SIG-M5 treated with dmso at 0.1 percent for 504 hours (cell line): Measurements from ENCODE around the gene OR52H1.

ENCODE experiments used
- DNase-seq: peaks from one replicate; lab custom pipeline; 2025; ENCODE audit not compliant: unreplicated experiment; lab: John Stamatoyannopoulos, UW

OR52H1 gene

GRCh38 chr11:5534046-5534445, 14.3 kb downstream of the OR52H1 start:
- DNase-seq: no peak

DNA sequence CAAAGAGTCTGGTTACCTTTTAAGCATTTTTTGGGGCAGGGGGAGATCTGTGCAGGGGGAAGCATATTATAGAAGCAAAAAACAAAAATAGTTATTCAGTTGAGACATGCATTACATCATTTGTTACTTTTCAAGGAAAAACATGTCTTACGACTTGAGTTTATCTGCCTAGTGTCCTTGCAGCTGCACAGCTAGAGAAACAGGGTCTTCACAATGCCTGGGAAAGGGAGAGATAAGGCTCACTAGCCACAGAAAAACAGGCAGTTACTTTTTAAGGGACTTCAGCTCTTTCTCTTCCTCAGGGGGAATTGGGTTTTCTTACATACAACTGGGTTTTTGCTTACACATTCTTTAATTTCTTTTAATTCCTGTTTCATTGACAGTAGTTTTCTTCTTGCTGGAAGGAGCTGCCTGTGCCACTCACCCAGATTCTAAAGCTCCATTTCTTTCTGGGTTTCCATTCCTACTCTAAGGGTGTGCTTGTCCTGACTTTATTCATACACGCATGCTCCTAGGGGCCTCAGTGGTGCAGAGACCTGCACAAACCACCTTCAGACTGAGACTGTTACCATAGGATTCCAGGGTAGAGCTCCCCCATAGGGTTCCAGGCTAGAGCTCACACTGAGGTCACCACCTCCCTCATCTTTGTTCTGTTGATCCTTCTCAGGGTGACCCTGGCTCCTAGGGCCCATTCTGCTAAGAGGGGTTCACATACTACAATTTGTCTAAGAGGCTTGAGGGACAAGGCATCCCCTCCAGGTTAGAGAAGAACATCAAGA, 17.1 kb downstream of the OR52H1 start:
- DNase-seq: no peak

DNA sequence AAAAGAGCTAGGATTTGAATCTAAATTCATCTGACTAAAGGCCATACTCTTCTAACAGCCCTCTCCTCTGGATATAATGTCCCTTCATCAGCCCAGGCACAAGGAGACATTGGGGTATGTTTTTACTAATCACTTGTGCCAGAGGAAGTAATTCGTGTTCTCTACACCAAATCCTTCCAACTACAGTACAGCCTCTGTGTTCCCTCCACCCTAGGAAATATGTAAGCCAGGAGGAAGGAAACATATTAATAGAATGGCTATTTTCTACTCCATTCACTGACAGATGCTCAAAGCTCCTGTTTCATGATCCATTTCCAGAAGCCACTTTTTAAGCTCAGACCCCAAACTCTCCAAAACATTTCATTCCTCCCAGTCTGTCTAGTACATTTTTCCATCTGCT, 19.8 kb downstream of the OR52H1 start:
- no peak for DNase-seq

DNA sequence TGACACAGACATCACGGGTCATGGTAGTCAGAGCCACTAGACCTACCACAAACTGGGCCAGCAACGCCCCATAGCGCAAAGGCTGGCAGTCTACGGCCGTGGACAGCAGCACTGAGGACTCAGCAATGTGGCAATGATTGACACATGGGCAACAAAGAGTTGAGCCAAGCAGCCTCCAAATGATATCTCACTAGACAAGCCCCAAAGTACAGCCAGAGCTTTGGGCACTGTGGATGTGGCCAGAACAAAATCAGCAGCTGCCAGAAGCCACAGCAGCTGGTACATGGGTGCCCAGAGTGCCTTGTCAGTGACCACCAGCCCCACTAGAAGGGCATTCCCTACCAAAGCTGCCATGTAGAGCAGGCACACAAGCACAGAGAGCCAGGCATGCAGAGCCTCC, 20.6 kb downstream of the OR52H1 start:
- no peak for DNase-seq

GRCh38 chr11:5524756-5525155, 23.6 kb downstream of the OR52H1 start:
- no peak for DNase-seq

DNA sequence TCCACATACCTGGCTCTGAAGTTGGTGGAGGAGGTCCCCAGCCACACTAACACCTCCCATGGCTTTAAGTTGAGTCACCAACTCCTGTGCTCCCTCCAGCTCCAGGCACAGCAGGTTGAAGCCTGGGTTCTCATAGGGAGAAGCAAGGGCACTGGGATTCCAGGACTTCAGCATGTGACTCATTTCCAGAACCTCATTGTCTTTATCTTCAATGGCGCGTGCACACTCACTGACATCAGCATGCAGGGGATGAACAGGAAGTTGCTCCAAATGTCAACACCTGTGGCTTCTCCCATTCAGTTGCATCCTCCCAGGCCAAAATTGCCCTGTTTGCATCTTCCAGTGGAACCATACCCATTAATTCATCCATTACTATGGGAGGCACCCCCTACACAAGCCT, 26.0 kb downstream of the OR52H1 start:
- DNase-seq: no peak

DNA sequence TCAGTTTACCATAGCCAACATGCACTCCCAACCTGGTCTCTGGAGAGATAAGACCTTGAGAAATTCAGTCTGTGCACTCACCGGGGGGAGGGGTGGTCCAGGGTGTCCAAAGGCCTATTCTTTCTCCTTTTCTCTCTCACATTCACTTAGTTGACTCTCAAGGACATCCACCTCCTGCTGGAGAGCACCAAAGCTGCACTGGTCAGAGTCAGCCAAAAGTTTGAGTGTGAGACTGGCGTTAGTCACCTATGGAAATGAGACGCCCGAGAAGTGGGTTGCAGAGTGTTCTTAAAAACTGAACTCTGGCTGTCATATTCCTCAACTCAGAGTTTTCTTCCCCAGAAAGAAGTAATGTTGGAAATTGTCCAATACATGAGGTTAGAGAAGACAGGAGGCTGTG, 26.8 kb downstream of the OR52H1 start:
- no peak for DNase-seq

- DNase-seq: no peak
These were observed 31.7 kb downstream of the OR52H1 start, which contains the start of gene UBQLNL for GRCh38 chr11:5516599-5516998. TSS of gene UBQLNL (minus strand) at chr11:5516699. CDS start at chr11:5516441, 258 bp downstream.

DNA sequence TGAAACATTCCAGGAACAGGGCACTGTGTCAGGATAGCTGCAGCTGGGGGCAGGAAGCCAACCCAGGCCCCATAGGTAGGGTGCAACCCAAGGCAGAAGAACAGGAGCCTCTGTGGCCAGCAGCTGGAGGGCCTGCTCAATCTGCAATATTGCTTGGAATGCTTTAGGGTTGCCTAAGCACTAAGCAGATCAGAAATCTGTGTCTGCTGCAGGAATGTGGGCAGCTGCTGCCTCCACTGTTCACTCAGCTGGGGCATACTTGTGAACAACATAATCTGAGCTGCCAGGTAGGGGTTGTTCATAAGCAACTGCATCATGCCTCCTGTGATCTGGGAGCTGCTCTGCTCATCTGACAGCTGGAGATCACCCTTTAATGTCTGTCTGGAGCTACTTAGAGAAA, 33.5 kb downstream of the OR52H1 start:
- DNase-seq: no peak

- DNase-seq: no peak
These were observed 38.5 kb downstream of the OR52H1 start, which contains the start of gene UBQLN3 for GRCh38 chr11:5509803-5510202. TSS of gene UBQLN3 (minus strand) at chr11:5509957. CDS start at chr11:5509558, 399 bp downstream.

GRCh38 chr11:5508605-5509004, 39.7 kb downstream of the OR52H1 start:
- DNase-seq: no peak

- no peak for DNase-seq
These were observed 40.4 kb downstream of the OR52H1 start for GRCh38 chr11:5507933-5508305.

GRCh38 chr11:5507177-5507932, 41.0 kb downstream of the OR52H1 start:
- DNase-seq: no peak

DNA sequence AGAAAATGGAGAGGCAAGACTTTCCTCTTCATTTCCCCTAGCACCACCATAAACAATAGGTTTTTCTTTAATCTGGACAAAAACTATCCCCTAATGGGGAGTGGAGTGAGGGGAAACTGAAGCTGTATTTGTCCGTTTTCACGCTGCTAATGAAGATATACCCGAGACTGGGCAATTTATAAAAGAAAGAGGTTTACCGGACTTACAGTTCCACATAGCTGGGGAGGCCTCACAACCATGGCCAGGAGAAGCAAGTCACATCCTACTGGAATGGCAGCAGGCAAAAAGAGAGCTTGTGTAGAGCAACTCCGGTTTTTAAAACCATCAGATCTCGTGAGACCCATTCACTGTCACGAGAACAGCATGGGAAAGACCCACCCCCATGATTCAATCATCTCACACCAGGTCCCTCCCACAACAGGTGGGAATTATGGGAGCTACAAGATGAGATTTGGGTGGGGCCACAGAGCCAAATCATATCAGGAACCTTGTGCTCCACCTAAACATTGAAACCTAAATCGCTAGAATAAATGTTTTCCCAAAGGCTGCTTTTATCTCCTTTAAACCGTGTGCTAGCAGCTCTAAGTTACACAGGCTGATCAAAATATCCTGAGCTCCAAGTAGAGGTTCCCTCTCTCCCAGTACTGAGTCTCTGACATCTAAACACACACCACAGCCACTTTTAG, 42.8 kb downstream of the OR52H1 start:
- DNase-seq: no peak

DNA sequence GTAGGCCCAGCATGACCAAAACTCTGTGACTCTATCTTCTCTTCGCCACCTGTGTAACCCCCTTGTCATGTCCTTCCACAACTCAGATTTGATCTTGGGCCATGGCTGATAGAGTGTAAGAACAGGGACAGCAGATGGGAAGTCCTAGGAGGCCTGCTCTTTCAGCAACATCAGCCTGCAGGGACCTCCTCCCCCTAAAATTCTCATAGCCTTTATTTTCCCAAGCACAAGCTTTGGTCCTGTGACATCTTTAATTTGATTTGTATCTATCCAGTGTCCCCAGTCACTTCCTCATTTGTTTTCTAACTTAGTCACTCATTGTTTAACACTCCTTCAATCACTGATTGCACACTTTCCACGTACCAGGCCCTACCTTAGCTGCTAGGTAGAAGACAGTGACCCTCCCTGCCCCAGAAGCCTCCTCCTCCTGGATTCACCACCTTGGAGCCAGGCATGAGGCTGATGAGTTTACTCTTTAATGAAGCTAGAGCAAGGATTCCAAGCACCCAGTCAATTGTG, 43.9 kb downstream of the OR52H1 start:
- DNase-seq: no peak

- no peak for DNase-seq
These were observed 47.9 kb downstream of the OR52H1 start for GRCh38 chr11:5500393-5500801.

DNA sequence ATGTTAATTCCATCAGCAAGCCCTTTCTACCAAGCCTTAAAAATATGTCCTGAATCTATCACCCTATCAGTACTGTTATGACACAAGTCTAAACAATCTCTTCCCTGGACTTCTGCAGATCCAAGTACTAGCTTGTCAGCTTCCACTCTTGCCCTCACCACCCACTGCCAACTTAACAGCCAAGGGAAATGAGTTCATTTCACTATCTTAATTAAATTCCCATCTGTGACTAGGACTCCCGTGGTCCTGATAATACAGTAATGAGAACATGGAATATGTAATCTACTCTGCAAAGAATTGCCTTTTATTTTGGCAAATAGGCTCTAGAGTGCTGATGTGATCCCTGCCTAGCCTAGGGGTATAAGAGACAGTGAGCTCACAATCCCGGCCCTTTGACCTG, 48.7 kb downstream of the OR52H1 start:
- no peak for DNase-seq
